Measurements from ENCODE around the gene DAAM1. TPM values are rescaled to one million over a fixed set of nuclear protein-coding genes. Genes with fewer than 3 reads are reported as not detected.
A peak's percentile ranks its signal among the peaks of the same experiment; 100 is the strongest.

DAAM1 gene
- total and polyA plus RNA-seq, 3 experiments from 2014 or later: 9.3 to 14.4 (median 12.3) TPM

GRCh38 chr14:59292028-59292427 is 103.6 kb downstream of the DAAM1 start:
- no peaks in the 10 kb centered on the region for H3K9me3 Mint-ChIP-seq
- peaks cover 23 to 47% (median 29%) of the 10 kb centered on the region in 3 donors for H3K36me3 Mint-ChIP-seq
- H3K4me1 Mint-ChIP-seq: peaks cover 6 to 14% (median 12%) of the 10 kb centered on the region in 3 donors
- H3K27me3 ChIP-seq (ENCODE audit: insufficient read depth, low read length, poor library complexity, severe bottlenecking): no peaks in the 10 kb centered on the region
- CTCF ChIA-PET: no interaction called here
- POLR2A ChIA-PET: no interaction called here
- no peak overlapping the region for H3K4me3 Mint-ChIP-seq
- H3K4me3 ChIP-seq (ENCODE audit: low read length): no peak overlapping the region
- no peak overlapping the region for H3K27ac ChIP-seq (ENCODE audit: low read depth, low read length)
- H3K36me3 ChIP-seq (ENCODE audit: insufficient read depth, low read length): no peaks in the 10 kb centered on the region
- H3K4me1 ChIP-seq (ENCODE audit: insufficient read depth, low read length): no peaks in the 10 kb centered on the region
- no peak for DNase-seq
- no peaks in the 10 kb centered on the region for H3K27me3 Mint-ChIP-seq
- no peak overlapping the region for H3K27ac Mint-ChIP-seq
- no peaks in the 10 kb centered on the region for H3K9me3 ChIP-seq (ENCODE audit: low read length)

GRCh38 chr14:59292921-59293534 is 104.6 kb downstream of the DAAM1 start:
- H3K27ac Mint-ChIP-seq: peak overlapping the region in 1 of 8 donors; percentile 36
- Histone ChIP-seq H3K36me3 (ENCODE audit: insufficient read depth, low read length) (no peaks in the 10 kb centered on the region), H3K4me3 (ENCODE audit: low read length) (no peak overlapping the region), H3K9me3 (ENCODE audit: low read length) (no peaks in the 10 kb centered on the region), H3K27ac (ENCODE audit: low read depth, low read length) (no peak overlapping the region), H3K4me1 (ENCODE audit: insufficient read depth, low read length) (no peaks in the 10 kb centered on the region), H3K27me3 (ENCODE audit: insufficient read depth, low read length, poor library complexity, severe bottlenecking) (no peaks in the 10 kb centered on the region)
- H3K9me3 Mint-ChIP-seq: no peaks in the 10 kb centered on the region
- H3K4me3 Mint-ChIP-seq: no peak overlapping the region
- DNase-seq: no peak
- H3K4me1 Mint-ChIP-seq: peaks cover 11 to 20% (median 19%) of the 10 kb centered on the region in 3 donors
- H3K36me3 Mint-ChIP-seq: peaks cover 23 to 37% (median 29%) of the 10 kb centered on the region in 3 donors
- POLR2A ChIA-PET: no interaction called here
- H3K27me3 Mint-ChIP-seq: no peaks in the 10 kb centered on the region
- CTCF ChIA-PET: no interaction called here

GRCh38 chr14:59293935-59294661 is 105.6 kb downstream of the DAAM1 start:
- ChIA-PET CTCF (no interaction called here), POLR2A (no interaction called here)
- Histone ChIP-seq H3K4me3 (ENCODE audit: low read length) (no peak overlapping the region), H3K4me1 (ENCODE audit: insufficient read depth, low read length) (no peaks in the 10 kb centered on the region), H3K27me3 (ENCODE audit: insufficient read depth, low read length, poor library complexity, severe bottlenecking) (no peaks in the 10 kb centered on the region), H3K27ac (ENCODE audit: low read depth, low read length) (no peak overlapping the region), H3K36me3 (ENCODE audit: insufficient read depth, low read length) (no peaks in the 10 kb centered on the region), H3K9me3 (ENCODE audit: low read length) (no peaks in the 10 kb centered on the region)
- H3K4me1 Mint-ChIP-seq: peaks cover 11 to 20% (median 19%) of the 10 kb centered on the region in 3 donors
- H3K27ac Mint-ChIP-seq: no peak overlapping the region
- no peak for DNase-seq
- peaks cover 23 to 30% (median 29%) of the 10 kb centered on the region in 3 donors for H3K36me3 Mint-ChIP-seq
- no peak overlapping the region for H3K4me3 Mint-ChIP-seq
- no peaks in the 10 kb centered on the region for H3K9me3 Mint-ChIP-seq
- H3K27me3 Mint-ChIP-seq: no peaks in the 10 kb centered on the region

- H3K9me3 Mint-ChIP-seq: no peaks in the 10 kb centered on the region
- no peak overlapping the region for H3K4me3 ChIP-seq (ENCODE audit: low read length)
- H3K27me3 ChIP-seq (ENCODE audit: insufficient read depth, low read length, poor library complexity, severe bottlenecking): no peaks in the 10 kb centered on the region
- no peaks in the 10 kb centered on the region for H3K9me3 ChIP-seq (ENCODE audit: low read length)
- no peaks in the 10 kb centered on the region for H3K4me1 ChIP-seq (ENCODE audit: insufficient read depth, low read length)
- ChIA-PET POLR2A (no interaction called here), CTCF (no interaction called here)
- no peak overlapping the region for H3K27ac ChIP-seq (ENCODE audit: low read depth, low read length)
- no peak overlapping the region for H3K27ac Mint-ChIP-seq
- H3K4me3 Mint-ChIP-seq: no peak overlapping the region
- no peaks in the 10 kb centered on the region for H3K36me3 ChIP-seq (ENCODE audit: insufficient read depth, low read length)
- H3K27me3 Mint-ChIP-seq: no peaks in the 10 kb centered on the region
- H3K4me1 Mint-ChIP-seq: peaks cover 11 to 20% (median 19%) of the 10 kb centered on the region in 3 donors
- peaks cover 21 to 30% (median 29%) of the 10 kb centered on the region in 3 donors for H3K36me3 Mint-ChIP-seq
- DNase-seq: no peak
Observed at GRCh38 chr14:59294662-59294992, 106.2 kb downstream of the DAAM1 start.

GRCh38 chr14:59295951-59296350 is 107.5 kb downstream of the DAAM1 start:
- ChIA-PET POLR2A (no interaction called here), CTCF (interaction anchor here (1.7 kb wide), 1 partner anchor 10 kb away, joined by 3 read pairs; no protein-coding TSS in a partner anchor)
- Mint-ChIP-seq H3K4me3 (no peak overlapping the region), H3K27me3 (no peaks in the 10 kb centered on the region), H3K36me3 (peaks cover 18 to 24% (median 21%) of the 10 kb centered on the region in 3 donors), H3K27ac (no peak overlapping the region), H3K4me1 (peaks cover 14 to 24% (median 23%) of the 10 kb centered on the region in 3 donors), H3K9me3 (no peaks in the 10 kb centered on the region)
- no peak overlapping the region for H3K4me3 ChIP-seq (ENCODE audit: low read length)
- no peaks in the 10 kb centered on the region for H3K9me3 ChIP-seq (ENCODE audit: low read length)
- H3K36me3 ChIP-seq (ENCODE audit: insufficient read depth, low read length): no peaks in the 10 kb centered on the region
- no peaks in the 10 kb centered on the region for H3K4me1 ChIP-seq (ENCODE audit: insufficient read depth, low read length)
- no peaks in the 10 kb centered on the region for H3K27me3 ChIP-seq (ENCODE audit: insufficient read depth, low read length, poor library complexity, severe bottlenecking)
- no peak overlapping the region for H3K27ac ChIP-seq (ENCODE audit: low read depth, low read length)
- DNase-seq: no peak

GRCh38 chr14:59296508-59296907 is 108.0 kb downstream of the DAAM1 start:
- Histone ChIP-seq H3K4me3 (ENCODE audit: low read length) (no peak overlapping the region), H3K9me3 (ENCODE audit: low read length) (no peaks in the 10 kb centered on the region), H3K4me1 (ENCODE audit: insufficient read depth, low read length) (no peaks in the 10 kb centered on the region), H3K27me3 (ENCODE audit: insufficient read depth, low read length, poor library complexity, severe bottlenecking) (no peaks in the 10 kb centered on the region), H3K36me3 (ENCODE audit: insufficient read depth, low read length) (no peaks in the 10 kb centered on the region), H3K27ac (ENCODE audit: low read depth, low read length) (no peak overlapping the region)
- Mint-ChIP-seq H3K36me3 (peaks cover 15 to 18% (median 16%) of the 10 kb centered on the region in 3 donors), H3K4me1 (peaks cover 19 to 29% (median 29%) of the 10 kb centered on the region in 3 donors), H3K4me3 (no peak overlapping the region), H3K27me3 (no peaks in the 10 kb centered on the region), H3K9me3 (no peaks in the 10 kb centered on the region), H3K27ac (no peak overlapping the region)
- ChIA-PET CTCF (interaction anchor here (1.7 kb wide), 1 partner anchor 10 kb away, joined by 3 read pairs; no protein-coding TSS in a partner anchor), POLR2A (no interaction called here)
- no peak for DNase-seq

GRCh38 chr14:59297071-59297776 is 108.8 kb downstream of the DAAM1 start:
- no peak overlapping the region for H3K27ac Mint-ChIP-seq
- Histone ChIP-seq H3K4me1 (ENCODE audit: insufficient read depth, low read length) (no peaks in the 10 kb centered on the region), H3K4me3 (ENCODE audit: low read length) (no peak overlapping the region), H3K27me3 (ENCODE audit: insufficient read depth, low read length, poor library complexity, severe bottlenecking) (no peaks in the 10 kb centered on the region), H3K36me3 (ENCODE audit: insufficient read depth, low read length) (no peaks in the 10 kb centered on the region), H3K27ac (ENCODE audit: low read depth, low read length) (no peak overlapping the region), H3K9me3 (ENCODE audit: low read length) (no peaks in the 10 kb centered on the region)
- no peaks in the 10 kb centered on the region for H3K27me3 Mint-ChIP-seq
- CTCF ChIA-PET: no interaction called here
- H3K4me3 Mint-ChIP-seq: no peak overlapping the region
- peaks cover 7 to 11% (median 9%) of the 10 kb centered on the region in 3 donors for H3K36me3 Mint-ChIP-seq
- H3K9me3 Mint-ChIP-seq: no peaks in the 10 kb centered on the region
- peaks cover 21 to 35% (median 31%) of the 10 kb centered on the region in 3 donors for H3K4me1 Mint-ChIP-seq
- POLR2A ChIA-PET: no interaction called here
- no peak for DNase-seq

GRCh38 chr14:59299731-59300130 is 111.3 kb downstream of the DAAM1 start:
- no peaks in the 10 kb centered on the region for H3K9me3 Mint-ChIP-seq
- H3K27ac Mint-ChIP-seq: no peak overlapping the region
- H3K27ac ChIP-seq (ENCODE audit: low read depth, low read length): no peak overlapping the region
- H3K4me1 ChIP-seq (ENCODE audit: insufficient read depth, low read length): no peaks in the 10 kb centered on the region
- H3K4me3 ChIP-seq (ENCODE audit: low read length): no peak overlapping the region
- no peaks in the 10 kb centered on the region for H3K27me3 ChIP-seq (ENCODE audit: insufficient read depth, low read length, poor library complexity, severe bottlenecking)
- no peak overlapping the region for H3K4me3 Mint-ChIP-seq
- peaks cover 21 to 35% (median 31%) of the 10 kb centered on the region in 3 donors for H3K4me1 Mint-ChIP-seq
- no peaks in the 10 kb centered on the region for H3K27me3 Mint-ChIP-seq
- no peaks in the 10 kb centered on the region for H3K36me3 ChIP-seq (ENCODE audit: insufficient read depth, low read length)
- no peaks in the 10 kb centered on the region for H3K9me3 ChIP-seq (ENCODE audit: low read length)
- CTCF ChIA-PET: no interaction called here
- DNase-seq: no peak
- POLR2A ChIA-PET: no interaction called here
- peaks cover 0 to 2% (median 0%) of the 10 kb centered on the region in 3 donors for H3K36me3 Mint-ChIP-seq
